Measurements from ENCODE around the gene ACTR1A.
"Not testable (repeated sequence)": the region's sequence is repeated elsewhere in the genome, so short reads cannot be mapped to it uniquely, and the experiment has no call there.

The ACTR1A gene

DNA sequence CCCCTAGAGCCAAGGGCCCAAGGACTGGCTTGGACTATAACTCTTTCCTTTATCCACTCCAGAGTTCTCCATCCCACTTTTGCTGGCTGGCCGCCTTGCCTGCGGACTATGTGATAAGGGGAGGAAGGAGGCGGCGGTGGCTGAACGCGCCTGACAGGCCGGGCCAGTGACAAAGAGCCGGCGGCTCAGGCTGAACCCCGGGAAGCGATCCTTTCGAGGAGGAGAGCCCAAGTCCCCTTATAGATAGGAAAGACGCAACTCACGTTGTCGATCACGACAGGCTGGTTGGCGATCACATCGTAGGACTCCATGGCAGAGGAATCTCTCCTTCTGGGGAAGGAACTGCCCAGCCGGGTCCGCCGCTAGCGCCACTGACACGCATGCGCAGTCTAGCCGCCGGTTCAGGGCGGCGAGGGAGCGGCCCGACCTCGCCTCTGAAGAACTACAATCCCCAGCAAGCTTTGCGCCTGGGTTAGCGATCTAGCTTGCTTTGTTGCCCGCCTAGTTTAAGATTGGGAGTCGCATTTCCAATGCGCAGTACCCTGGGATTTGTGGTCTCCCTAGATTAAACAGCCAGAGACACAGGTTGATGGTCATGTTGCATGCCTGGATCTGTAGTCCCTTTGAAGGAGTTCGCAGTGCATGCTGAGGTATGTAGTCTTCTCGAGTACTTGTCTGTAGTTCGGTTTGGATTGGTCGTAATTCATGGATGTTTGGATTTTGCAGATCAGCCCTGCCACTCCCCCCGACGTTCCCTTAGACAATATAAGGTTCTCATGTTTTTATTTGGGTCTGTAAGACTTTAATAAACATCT, at the start of gene ACTR1A:
TSS of gene ACTR1A (minus strand) at position 376 of the 815 bp plus-strand sequence. CDS start at position 311, 65 bp downstream.
- DNase-seq (ENCODE audit: low read depth, low spot score), result peak; percentile 99

DNA sequence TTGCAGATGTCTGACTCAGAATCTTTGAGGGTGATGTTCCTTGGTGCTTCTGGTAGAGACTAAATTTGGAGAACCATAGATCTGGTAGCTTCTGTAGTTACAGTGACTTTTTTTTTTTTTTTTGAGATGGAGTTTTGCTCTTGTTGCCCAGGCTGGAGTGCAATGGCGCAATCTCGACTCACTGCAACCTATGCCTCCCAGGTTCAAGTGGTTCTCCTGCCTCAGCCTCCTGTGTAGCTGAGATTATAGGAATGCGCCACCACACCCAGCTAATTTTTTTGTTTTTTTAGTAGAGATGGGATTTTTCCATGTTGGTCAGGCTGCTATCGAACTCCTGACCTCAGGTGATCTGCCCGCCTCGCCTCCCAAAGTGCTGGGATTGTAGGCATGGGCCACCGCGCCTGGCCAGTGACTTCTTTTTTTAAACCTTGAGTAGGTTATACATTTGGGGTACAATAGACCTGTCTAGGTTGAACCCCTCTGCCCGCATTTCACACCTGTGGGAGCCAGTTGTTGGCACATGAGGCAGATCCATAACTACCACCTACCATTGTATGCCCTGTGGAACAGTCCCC, 48.2 kb upstream of the ACTR1A start:
- DNase-seq (ENCODE audit: low read depth, low spot score), result no peak

DNA sequence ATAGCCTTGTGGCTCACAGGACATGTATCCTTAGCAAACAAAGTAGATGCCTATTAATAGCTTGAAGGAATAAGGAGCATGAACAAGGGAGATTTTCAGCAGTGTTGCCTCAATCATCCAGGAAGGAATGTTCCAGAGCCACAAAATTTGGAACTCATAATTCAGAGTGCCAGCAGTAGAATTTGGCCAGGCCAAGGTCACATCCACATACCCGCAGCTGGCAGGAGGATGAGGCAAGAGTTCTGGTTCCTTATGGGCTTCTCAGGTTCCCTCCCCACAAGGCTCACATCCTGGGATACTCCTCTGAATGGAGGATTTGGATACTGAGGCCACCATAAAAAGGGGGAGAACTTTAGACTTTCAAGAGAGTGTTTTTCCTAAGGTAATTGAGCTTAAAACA, 47.0 kb upstream of the ACTR1A start:
- no peak for DNase-seq (ENCODE audit: low read depth, low spot score)

DNA sequence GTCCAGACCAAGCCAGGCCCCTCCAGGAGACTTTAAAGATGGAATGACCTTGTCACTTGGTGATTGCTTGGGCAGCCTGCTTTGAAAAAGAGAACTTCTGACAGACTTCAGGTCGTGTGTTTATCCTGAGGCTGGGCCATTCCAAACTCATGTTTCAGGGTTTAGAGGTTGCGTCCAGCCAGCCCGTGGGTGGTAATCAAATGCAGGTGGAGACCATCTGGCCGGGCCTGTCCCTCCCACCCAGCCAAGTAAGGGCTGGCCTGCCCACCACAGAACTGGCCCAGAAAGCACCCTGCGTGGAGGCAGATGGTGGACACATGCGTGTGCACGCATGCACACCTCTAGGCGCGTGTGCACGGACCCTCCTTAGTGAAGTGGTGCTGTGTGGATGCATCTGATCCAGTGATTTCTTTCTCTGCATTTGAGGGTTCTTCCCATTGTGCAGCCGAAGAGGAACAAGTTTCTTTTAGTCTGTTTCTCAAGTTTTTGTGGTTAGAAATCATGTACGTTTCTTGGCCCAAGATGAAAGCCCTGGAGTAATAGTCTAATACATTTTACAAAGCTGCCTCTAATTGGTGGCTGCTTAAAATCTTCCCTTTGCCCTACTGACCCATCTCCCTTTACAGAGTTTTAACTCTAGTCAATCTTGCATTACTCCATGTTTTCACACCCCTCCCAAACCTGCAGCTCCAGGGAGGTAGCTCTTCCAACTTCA, 44.3 kb upstream of the ACTR1A start:
- no peak for DNase-seq (ENCODE audit: low read depth, low spot score)

DNA sequence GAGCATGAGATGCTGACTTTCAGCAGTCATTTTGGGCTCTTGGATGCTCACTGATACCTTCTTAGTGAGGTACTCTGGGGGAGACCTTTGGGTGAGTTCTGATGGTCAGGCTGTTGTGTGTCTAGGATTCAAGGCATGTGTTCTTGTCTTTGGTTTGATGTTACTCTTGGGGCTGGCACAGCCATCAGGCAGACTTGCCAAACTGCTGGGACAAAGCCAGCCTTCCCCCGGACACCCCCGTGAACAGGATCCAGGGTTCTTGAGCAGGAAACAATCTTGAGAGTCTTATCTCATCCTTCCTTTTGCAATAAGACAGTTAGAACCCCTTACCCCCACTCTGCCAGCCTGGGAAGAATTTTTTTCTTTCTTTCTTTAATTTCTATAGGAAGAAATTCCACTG, 43.5 kb upstream of the ACTR1A start:
- no peak for DNase-seq (ENCODE audit: low read depth, low spot score)

DNA sequence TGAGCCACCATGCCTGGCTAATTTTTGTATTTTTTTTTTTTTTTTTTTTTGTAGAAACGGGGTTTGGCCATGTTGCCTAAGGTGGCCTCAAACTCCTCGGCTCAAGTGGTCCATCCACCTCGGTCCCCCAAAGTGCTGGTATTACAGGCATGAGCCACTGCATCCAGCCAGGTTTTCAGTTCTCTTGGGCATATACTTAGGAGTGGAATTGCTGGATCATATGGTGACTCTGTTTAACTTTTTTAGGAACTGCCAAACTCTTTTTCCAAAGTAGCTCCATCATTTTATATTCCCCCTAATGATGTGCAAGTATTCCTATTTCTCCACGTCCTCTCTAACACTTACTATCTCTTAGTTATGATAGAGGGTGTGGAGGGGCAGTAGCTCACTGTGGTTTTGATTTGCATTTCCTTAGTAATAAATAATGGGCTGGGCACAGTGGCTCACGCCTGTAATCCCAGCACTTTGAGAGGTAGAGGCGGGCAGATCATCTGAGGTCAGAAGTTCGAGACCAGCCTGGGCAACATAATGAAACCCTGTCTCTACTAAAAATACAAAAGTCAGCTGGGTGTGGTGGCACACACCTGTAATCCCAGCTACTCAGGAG, 42.9 kb upstream of the ACTR1A start:
- DNase-seq (ENCODE audit: low read depth, low spot score), result no peak

DNA sequence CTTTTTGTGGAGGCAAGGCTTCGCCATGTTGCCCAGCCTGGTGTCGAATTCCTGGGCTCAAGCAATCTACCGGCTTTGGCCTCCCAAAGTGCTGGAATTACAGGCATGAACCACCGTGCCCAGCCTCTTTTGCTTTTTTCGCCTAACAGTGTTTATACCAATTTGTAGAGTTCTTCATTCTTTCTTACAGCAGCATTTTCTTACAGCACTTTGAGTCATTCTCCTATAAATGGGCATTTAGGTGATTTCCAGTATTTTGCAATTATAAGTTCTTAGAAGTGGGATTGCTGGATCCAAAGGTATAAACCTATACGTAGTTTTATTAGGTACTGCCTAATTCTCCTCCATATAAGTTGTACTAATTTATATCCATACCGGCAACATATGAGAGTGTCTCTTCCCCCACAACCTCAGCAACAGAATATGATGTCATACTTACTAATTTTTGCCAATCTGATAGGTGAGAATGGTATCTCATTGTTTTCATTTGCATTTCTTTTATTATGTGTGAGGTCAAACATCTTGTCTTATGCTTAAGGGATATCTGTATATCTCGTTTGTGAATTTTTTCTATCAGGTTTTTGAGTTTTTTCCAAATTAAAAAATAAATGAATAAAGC, 40.4 kb upstream of the ACTR1A start:
- DNase-seq (ENCODE audit: low read depth, low spot score), result no peak

DNA sequence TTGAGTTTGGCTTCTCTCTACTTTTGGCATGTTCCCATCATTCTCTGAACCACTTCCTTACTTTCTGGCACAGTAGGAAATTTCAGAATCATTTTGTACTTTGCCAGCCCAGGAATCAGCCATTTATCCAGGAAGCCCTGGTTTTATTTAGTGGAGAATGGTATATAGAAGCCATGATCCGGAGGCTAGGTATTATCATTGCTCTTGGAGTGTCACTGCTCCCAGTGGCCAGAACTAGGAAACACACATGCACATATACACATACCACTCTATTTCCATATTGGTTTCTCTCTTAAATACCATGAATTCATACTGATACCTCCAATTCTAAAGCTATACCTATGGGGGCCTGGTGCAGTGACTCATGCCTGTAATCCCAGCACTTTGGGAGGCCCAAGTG, 37.5 kb upstream of the ACTR1A start:
- DNase-seq (ENCODE audit: low read depth, low spot score), result no peak

DNA sequence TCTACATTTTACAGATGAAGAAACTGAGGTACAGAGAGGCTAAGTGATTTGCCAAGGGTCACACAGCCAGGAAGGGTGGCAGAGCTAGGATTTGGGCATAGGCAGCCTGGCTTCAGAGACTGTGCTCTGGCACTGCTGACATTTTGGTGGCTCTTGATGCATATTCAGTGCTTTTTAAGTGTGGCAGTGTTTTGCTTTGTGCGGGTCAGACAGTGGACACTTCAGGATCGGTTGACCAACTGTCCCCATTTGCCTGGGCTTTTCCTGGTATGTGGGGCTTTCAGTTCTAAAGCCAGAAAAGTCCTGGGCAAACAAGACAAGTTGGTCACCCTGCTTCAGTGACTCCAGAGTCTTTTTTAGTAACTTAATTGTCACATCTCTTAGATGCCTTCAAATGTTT, 36.3 kb upstream of the ACTR1A start:
- DNase-seq (ENCODE audit: low read depth, low spot score), result no peak

DNA sequence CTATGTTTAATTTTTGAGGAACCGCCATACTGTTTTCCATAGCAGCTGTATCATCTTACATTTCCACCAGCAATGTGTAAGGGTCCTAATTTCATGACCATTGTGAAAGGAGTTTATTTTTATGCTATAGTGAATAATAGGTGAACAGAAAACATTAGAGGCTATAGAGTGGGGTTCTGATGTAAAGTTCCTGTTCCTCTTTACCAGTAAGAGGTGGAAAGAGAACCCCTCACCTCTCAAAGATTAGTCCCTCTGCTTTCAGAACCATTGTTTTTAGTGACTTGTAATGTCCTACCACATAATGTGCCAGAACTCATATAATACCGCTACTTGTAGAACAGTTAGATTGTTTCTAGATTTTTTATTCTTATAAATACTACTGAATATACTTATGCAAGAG, 35.4 kb upstream of the ACTR1A start:
- no peak for DNase-seq (ENCODE audit: low read depth, low spot score)

DNA sequence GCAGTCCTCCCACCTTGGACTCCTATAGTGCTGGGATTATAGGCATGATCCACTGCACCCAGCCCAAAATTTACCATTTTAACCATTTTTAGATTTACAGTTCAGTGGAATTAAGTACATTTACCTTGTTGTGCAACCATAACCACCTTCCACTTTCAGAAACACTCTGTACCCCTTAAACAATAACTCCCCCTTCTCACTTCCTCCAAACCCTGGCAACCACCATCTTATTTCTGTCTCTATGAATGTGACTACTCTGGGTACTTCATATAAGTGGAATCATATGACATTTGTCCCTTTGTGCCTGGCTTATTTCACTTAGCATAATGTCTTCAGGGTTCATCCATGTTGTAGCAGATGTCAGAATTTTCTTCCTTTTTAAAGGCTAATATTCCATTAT, 34.9 kb upstream of the ACTR1A start:
- DNase-seq (ENCODE audit: low read depth, low spot score), result no peak

DNA sequence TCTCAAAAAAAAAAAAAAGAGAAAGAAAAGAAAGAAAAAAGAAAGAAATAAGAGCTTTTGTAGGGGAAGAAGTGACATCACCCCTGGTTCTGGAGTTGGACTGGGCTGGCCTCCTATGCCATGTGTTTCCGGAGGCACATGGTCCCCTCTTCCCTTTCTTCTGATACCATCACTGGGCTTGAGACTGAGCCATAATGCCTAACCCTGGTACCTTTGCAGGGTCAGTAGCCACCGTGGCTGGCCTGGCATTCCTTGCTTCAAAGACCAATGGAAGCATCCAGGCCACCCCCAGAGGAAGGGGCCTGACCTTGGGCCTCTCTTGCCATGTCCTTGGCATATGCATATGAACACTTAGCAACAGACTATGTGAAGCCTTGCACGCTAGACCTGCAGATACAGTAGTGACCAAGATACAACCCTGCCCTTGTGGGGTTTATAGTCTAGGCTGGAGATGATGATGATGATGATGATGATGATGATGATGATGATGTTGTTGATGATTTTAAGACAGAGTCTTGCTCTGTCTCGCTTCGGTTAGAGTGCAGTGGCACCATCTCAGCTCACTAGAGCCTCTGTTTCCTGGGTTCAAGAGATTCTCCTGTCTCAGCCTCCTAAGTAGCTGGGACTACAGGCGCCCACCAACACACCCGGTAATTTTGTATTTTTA, 33.1 kb upstream of the ACTR1A start:
- DNase-seq (ENCODE audit: low read depth, low spot score), result no peak

DNA sequence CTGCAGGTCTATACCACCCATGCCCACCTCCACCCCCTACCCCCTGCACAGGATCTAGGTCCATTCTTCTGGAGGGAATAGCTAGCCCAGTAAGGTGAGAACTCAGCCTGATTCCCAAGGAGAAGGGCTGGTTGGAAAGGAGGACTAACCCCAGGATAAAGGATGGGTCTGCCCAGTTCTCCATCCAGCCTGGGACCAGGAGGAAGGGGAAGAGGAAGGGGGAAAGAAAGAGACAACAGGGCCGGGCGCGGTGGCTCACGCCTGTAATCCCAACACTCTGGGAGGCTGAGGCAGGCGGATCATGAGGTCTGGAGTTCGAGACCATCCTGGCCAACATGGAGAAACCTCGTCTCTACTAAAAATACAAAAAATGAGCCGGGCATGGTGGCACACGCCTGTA, 32.5 kb upstream of the ACTR1A start:
- not testable (repeated sequence) for DNase-seq (ENCODE audit: low read depth, low spot score)

DNA sequence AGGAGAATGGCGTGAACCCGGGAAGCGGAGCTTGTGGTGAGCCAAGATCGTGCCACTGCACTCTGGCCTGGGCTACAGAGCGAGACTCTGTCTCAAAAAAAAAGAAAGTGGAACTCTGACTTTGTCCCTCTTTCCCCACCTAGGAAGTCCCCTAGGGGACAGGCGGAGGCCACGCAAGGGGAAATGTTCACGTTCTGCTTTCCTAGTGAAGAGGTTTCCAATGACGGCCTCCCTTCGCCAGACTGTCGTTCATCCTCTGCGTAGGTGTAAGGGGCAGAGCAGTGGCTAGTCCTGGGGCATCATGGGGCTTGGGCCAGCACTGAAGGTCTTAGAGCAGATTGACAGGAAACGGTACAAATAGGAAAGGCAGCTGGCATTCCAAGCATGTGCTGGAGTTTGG, 31.8 kb upstream of the ACTR1A start:
- no peak for DNase-seq (ENCODE audit: low read depth, low spot score)

DNA sequence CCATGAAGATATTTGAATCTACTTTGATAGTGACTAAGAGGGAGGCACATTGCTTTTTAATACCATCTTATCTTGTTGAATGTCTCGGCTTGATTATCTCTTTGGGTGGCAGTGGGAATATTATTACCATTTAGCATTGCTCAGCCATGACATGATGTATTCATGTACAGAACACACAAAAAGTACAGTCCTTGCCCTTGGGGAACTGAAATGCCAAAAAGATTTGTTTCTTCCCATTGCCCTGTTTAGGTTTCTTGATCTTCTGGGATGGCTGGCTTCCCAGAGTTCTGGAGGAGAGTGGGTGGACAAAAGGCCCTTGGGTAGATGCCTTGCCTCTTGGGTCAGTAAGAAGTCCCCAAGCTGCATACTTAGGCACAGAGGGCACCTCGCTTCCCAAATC, 25.0 kb upstream of the ACTR1A start:
- no peak for DNase-seq (ENCODE audit: low read depth, low spot score)

DNA sequence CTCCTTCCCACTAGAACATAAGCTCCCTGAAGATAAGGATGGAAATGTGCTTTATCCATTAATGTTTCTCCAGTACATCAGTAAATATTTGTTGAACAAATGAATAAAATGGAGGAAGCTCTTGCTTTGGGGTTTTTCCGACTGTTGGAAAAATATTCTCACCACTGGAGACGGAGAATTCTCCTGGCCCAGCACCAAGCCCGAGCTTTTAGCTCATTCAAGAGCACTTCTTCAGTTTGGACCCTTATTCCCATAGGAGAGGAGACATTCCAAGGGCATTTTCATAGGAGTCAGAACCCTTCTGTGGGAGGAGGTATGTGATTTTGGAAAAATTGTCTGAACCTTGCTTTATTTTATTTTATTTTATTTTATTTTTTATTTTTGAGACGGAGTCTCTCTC, 22.2 kb upstream of the ACTR1A start:
- no peak for DNase-seq (ENCODE audit: low read depth, low spot score)

DNA sequence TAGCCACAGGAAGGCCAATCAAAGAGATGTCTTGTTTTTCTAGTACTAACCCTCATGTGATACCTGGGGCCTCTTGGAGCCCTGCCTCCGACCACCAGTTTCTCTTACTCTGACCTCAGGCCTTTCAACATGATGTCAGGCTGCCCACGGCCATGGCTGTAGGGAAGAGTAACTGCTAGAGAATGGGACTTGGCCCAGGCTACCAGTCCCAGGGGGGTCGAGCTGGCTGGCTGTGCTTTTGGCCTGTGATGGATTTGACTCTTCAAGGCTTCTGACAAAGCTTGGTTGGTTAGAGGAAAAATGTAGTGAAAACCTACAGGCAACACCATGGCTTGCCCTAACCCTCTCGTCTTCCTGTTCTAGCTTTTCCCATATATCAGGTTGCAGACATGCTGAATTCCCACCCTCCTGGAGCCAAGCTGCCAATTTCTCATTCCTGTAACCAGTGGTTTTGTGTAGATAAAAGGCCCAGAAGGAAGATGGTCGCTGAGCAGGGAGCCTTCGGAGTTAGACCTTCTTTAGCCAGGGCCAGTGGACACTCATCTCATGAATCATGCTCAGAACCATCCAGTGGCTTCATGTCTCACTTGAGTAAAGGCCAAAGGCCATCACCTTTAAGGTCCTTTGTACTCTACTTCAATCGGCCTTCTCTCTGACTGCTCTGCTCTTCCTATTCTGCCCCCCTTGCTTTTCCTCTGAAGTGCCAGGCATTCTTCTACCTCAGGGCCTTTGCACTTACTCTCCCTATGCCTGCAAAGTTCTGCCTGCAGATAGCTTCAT, 20.9 kb upstream of the ACTR1A start:
- no peak for DNase-seq (ENCODE audit: low read depth, low spot score)

DNA sequence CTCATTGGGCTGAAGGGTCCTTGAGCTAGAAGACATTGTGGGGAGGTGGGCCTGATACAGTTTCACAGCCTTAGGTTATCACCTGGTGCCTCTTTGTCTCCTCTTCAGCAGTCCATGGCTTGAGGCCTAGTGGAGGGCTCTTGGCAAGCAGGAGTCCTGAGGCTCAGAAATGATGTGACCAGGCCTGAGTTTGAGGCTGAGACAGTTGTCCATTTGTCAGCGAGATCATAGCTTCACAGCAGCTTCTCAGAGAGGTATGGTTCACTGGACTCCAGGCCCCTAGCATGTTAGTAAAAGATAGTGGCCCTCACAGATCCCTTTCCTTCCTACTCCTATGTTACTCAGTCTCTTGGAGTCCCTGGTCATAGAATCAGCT, 20.4 kb upstream of the ACTR1A start:
- DNase-seq (ENCODE audit: low read depth, low spot score), result no peak

DNA sequence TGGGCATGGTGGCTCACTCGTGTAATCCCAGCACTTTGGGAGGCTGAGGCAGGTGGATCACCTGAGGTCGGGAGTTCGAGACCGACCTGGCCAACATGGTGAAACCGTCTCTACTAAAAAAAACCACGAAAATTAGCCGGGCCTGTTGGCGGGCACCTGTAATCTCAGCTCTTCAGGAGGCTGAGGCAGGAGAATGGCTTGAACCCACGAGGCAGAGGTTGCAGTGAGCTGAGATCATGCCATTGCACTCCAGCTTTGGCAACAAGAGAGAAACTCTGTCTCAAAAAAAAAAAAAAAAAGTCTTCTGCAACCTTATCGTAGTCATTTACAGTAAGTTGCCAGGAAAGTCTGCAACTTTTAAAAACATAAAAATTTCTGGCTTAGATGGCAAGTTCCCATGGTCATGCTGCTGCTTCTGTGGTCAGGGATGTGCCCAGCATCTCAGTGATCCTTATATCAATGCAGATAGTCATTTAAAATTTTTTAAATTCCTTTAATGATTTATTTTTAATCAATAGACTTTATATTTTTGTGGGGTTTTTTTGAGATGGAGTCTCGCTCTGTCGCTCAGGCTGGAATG, 16.8 kb upstream of the ACTR1A start:
- no peak for DNase-seq (ENCODE audit: low read depth, low spot score)

DNA sequence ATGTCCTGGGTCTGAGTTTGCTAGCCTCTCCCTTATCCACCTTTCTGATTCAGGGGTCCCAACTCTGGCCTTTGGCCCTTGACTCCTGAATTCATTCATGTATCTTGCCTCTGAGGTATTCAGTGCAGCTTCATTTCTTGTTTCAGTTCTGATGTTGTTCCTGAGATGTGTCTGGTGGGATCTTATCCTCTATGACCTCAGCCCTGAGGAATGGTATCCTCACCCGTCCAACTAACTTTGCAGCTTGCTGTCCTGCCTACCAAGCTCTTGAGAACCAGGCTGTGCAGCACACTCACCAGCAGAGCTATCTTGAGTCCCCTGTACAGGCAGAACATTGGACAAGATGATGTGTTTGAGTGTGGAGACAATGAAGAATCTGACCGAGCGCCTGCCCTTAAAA, 15.0 kb upstream of the ACTR1A start:
- no peak for DNase-seq (ENCODE audit: low read depth, low spot score)

All from brain pericyte (primary cell).